ENCODE results near the gene UNC5B.

The UNC5B gene

DNA sequence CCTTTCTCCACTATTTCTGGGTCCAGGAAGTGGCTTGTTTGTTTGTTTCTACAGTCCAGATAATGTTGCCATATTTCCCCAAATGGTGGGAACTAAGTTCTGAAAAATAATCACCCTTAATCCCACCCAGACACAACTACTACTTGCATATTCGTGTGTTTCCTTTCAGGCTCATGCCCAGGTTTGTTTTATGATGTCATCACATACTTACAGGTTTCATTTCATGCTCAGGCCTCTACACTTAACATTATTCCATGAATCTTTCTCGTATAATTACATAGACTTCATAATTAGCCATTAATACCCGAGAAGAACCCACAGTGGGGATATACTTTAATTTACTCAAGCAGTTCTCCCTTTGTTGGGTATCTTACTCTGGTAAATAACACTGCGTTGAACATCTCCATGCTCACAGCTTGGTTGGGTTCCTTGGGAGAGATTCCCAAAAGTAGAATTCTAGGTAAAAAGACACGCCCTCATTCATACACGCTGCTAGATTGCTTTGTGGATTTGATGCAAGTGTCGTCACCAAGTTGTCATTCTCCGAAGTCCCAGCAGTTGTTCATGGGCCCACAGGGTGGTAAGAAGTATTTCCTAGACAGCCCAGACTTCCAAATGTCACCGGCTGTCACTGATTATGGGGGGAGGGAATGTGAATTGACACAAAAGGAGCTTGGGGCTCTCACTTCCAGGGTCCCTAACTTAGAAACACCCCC lies 42.6 kb downstream of the UNC5B start:
- H3K4me1 ChIP-seq = peaks cover 0 to 25% (median 14%) of the 10 kb centered on the region in 4 donors
- TF ChIP-seq, protein P1, sequence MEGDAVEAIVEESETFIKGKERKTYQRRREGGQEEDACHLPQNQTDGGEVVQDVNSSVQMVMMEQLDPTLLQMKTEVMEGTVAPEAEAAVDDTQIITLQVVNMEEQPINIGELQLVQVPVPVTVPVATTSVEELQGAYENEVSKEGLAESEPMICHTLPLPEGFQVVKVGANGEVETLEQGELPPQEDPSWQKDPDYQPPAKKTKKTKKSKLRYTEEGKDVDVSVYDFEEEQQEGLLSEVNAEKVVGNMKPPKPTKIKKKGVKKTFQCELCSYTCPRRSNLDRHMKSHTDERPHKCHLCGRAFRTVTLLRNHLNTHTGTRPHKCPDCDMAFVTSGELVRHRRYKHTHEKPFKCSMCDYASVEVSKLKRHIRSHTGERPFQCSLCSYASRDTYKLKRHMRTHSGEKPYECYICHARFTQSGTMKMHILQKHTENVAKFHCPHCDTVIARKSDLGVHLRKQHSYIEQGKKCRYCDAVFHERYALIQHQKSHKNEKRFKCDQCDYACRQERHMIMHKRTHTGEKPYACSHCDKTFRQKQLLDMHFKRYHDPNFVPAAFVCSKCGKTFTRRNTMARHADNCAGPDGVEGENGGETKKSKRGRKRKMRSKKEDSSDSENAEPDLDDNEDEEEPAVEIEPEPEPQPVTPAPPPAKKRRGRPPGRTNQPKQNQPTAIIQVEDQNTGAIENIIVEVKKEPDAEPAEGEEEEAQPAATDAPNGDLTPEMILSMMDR (IDR thresholded peaks at IDR 0.05) = no peak
- no peak for DNase-seq
- no peaks in the 10 kb centered on the region for H3K9me3 ChIP-seq
- H3K27me3 ChIP-seq = no peaks in the 10 kb centered on the region
- intact Hi-C loops (cut with DNase I; ENCODE audit: low total_unique reads) = no loop called here
- no peak overlapping the region for H3K27ac ChIP-seq
- H3K36me3 ChIP-seq = no peaks in the 10 kb centered on the region
- H3K4me3 ChIP-seq = no peak overlapping the region

- H3K4me3 ChIP-seq = no peak overlapping the region
- H3K9me3 ChIP-seq = no peaks in the 10 kb centered on the region
- no peaks in the 10 kb centered on the region for H3K36me3 ChIP-seq
- DNase-seq = no peak
- TF ChIP-seq, protein P1 (IDR thresholded peaks at IDR 0.05) = no peak
- no peak overlapping the region for H3K27ac ChIP-seq
- no peaks in the 10 kb centered on the region for H3K27me3 ChIP-seq
- intact Hi-C loops (cut with DNase I; ENCODE audit: low total_unique reads) = no loop called here
- H3K4me1 ChIP-seq = peaks cover 0 to 30% (median 17%) of the 10 kb centered on the region in 4 donors
These were observed 43.1 kb downstream of the UNC5B start for GRCh38 chr10:71255550-71255807.

- H3K4me1 ChIP-seq = peaks cover 0 to 36% (median 20%) of the 10 kb centered on the region in 4 donors
- H3K27ac ChIP-seq = no peak overlapping the region
- no peaks in the 10 kb centered on the region for H3K9me3 ChIP-seq
- peak in 1 of 2 donors; percentile 57 for DNase-seq
- TF ChIP-seq, protein P1 (IDR thresholded peaks at IDR 0.05) = no peak
- intact Hi-C loops (cut with DNase I; ENCODE audit: low total_unique reads) = no loop called here
- H3K27me3 ChIP-seq = no peaks in the 10 kb centered on the region
- H3K4me3 ChIP-seq = no peak overlapping the region
- no peaks in the 10 kb centered on the region for H3K36me3 ChIP-seq
These were observed 43.7 kb downstream of the UNC5B start for GRCh38 chr10:71255808-71256660.

- DNase-seq = no peak
- Histone ChIP-seq H3K27me3 (no peaks in the 10 kb centered on the region), H3K9me3 (no peaks in the 10 kb centered on the region), H3K4me1 (peaks cover 0 to 39% (median 20%) of the 10 kb centered on the region in 4 donors), H3K4me3 (no peak overlapping the region), H3K27ac (no peak overlapping the region), H3K36me3 (no peaks in the 10 kb centered on the region)
- intact Hi-C loops (cut with DNase I; ENCODE audit: low total_unique reads) = no loop called here
- TF ChIP-seq, protein P1 (IDR thresholded peaks at IDR 0.05) = no peak
These were observed 44.4 kb downstream of the UNC5B start for GRCh38 chr10:71256661-71257318.

- intact Hi-C loops (cut with DNase I; ENCODE audit: low total_unique reads) = no loop called here
- H3K4me1 ChIP-seq = peaks cover 0 to 39% (median 20%) of the 10 kb centered on the region in 4 donors
These were observed 45.1 kb downstream of the UNC5B start for GRCh38 chr10:71257319-71257997.

More at GRCh38 chr10:71257319-71257997, 45.1 kb downstream of the UNC5B start:
- Histone ChIP-seq H3K27me3 (no peaks in the 10 kb centered on the region), H3K27ac (no peak overlapping the region), H3K36me3 (no peaks in the 10 kb centered on the region), H3K4me3 (no peak overlapping the region), H3K9me3 (no peaks in the 10 kb centered on the region)
- DNase-seq = no peak
- TF ChIP-seq, protein P1 (IDR thresholded peaks at IDR 0.05) = no peak

All from tibial artery (tissue), 4 donors.